Mesenteric fat pad (tissue), 1 donor: ENCODE data around the gene FAM180A. TPM values are rescaled to one million over a fixed set of nuclear protein-coding genes. Genes with fewer than 3 reads are reported as not detected.

Experiments
- DNase-seq: peaks from one replicate; pipeline ENCODE4 v3.0.0-alpha.2; 2020; ENCODE audit warnings: low spot score
- total RNA-seq: library from RNA; stranded (reverse); fragmentation: NEBNext Ultra II Directional; extraction: Animal tissue kit (Norgen Biotek cat#: 25700); gene quantifications from one replicate; pipeline ENCODE4 v1.2.1, GENCODE V29; 2021
- donor health status: DM: yes; HTN: yes; CAD: no.

Gene FAM180A
- total RNA-seq, 1 donor from 2014 or later, result 4.8 TPM

- DNase-seq, result no peak
Observed at GRCh38 chr7:135685306-135686084, 63.1 kb downstream of the FAM180A start.

- no peak for DNase-seq
Observed at GRCh38 chr7:135684699-135685098, 63.9 kb downstream of the FAM180A start.

GRCh38 chr7:135684136-135684535 is 64.5 kb downstream of the FAM180A start:
- no peak for DNase-seq

- no peak for DNase-seq
Observed at GRCh38 chr7:135683609-135684008, 65.0 kb downstream of the FAM180A start.

GRCh38 chr7:135682191-135682590 is 66.4 kb downstream of the FAM180A start:
- no peak for DNase-seq

- no peak for DNase-seq
Observed at GRCh38 chr7:135681762-135682161, 66.9 kb downstream of the FAM180A start.

Other genes with a start within 250 kb of the FAM180A start
- gene CNOT4, start 238.7 kb downstream of the FAM180A start, total RNA-seq, result 25.0 TPM
- 33.3 TPM for gene NUP205, start 190.9 kb downstream of the FAM180A start, total RNA-seq
- 21.1 TPM for gene STMP1, start 86.3 kb downstream of the FAM180A start, total RNA-seq
- gene SLC13A4, start 20.6 kb downstream of the FAM180A start, total RNA-seq, result not detected
- 103 TPM for gene MTPN, start 228.5 kb upstream of the FAM180A start, total RNA-seq